Epidermal melanocyte (primary cell): ENCODE data around the gene ACSL4.
"Not testable (repeated sequence)": the region's sequence is repeated elsewhere in the genome, so short reads cannot be mapped to it uniquely, and the experiment has no call there.

Experiments
- DNase-seq: peaks from one replicate; pipeline ENCODE4 v3.0.0; 2011; ENCODE audit warnings: low spot score; ENCODE audit not compliant: insufficient read length

ACSL4 gene

DNA sequence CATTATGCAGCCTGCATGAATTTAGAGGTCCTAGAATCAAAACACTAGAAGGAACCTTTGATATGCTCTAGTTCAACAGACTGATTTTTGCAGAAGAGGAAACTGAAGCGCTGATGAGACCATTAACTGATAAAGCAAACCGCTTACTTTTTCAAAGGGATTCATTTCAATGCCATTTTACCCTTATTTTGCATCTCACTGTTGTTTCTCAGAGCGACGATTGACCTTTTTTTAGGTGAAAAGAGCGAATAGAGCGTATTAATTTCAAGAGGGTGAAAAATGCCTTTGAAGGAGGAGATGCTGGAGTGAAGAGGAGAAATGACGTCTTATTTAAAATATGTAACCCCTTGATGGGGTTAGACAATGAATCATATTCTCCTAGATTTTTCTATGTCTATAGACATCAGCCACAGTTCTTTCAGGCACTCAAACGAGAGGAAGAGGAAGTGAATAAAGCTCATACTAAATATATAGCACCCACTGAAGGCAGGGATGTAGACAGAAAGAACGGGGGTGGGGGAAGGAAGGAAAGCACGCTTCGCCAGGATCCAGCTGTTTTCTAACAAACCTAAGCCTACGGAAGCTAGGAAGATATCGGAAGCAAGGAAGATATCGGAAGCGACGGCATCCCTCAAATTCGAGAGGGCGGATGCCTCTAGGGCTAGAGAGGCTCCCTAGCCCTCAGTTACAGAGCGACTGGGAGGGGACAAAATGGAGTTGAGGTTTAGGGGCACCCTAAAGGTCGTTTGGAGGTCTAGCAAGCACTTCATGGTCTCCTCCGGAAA lies 848 bp downstream of the ACSL4 start:
- DNase-seq: no peak

DNA sequence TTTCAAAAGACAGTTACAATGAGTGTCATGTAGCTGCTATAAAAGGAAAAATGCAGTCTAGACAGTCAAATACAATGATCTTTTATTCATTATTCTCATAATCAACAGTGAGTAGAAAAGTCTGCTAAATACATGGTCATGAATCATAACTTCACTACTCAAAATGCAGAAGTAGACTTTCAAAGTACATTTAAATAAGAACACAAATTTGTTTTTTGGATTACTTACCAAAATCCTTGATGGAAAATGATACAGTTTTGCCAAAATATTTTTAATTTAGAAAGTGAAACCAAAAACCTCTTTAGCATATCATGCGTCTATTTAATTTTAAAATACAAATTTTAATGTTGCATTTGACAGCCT lies 4.9 kb downstream of the ACSL4 start:
- no peak for DNase-seq

- DNase-seq: not testable (repeated sequence)
Measured at GRCh38 chrX:109724971-109725370, 8.1 kb downstream of the ACSL4 start.

DNA sequence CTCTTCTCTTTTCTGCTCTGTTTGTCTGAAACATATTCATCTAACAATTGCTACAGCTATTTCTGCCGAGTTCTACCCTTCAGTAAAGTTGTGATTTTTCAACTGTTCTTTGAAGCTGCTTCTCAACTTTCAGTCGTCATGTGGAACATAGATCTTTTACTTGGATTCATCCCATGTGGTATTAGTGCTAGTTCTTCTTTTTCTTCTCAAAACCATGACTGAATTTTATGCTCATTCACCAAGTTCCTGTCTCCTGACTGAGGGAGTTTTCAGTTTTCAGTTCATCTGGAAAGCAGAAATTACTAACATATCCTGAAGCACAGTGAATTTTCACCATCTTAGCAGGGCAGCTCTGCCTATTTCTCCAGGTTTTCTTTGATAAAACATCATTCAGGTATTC lies 12.1 kb downstream of the ACSL4 start:
- DNase-seq: no peak

DNA sequence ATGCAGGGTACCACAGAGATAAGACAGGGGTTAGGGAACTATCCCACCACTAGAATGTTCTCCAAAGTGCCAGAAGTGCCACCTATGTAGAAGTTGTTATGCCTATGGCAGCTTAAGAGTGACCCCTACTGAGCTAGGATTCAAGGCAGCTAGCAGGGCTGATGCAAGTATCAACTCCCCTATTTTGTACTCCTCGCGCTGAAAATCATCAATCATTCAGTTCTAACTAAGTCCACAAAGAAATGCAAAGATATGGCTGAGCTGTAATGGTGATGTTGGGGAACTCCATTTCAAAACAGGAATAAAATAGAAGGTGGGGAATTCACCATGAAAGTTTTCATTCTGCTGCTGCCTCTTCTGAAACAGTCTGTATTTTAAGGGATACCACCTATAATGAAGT lies 13.8 kb downstream of the ACSL4 start:
- no peak for DNase-seq

- no peak for DNase-seq
Measured at GRCh38 chrX:109716431-109717028, 16.5 kb downstream of the ACSL4 start.

DNA sequence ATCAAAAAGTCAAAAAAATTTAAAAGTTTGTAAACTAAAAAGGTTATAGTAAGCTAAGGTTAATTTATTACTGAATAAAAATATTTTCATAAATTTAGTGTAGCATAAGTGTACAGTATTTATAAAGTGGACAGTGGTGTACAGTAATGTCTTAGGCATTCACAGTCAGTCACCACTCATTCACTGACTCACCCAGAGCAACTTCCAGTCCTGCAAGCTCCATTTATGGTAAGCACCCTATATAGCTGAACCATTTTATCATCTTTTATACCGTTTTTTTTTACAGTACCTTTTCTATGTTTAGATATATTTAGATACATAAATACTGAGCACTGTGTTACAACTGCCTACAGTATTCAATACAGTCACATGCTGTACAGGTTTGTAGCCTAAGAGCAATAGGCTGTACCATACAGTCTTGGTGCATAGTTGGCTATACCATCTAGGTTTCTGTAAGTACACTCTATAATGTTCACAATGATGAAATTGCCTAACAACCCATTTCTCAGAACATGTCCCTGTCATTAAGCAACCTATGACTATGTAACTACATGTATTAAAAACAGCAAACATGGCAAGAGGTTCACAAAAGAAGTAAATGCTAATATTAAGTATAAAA lies 18.6 kb downstream of the ACSL4 start:
- DNase-seq: no peak

GRCh38 chrX:109710181-109710580 lies 22.9 kb downstream of the ACSL4 start:
- no peak for DNase-seq

DNA sequence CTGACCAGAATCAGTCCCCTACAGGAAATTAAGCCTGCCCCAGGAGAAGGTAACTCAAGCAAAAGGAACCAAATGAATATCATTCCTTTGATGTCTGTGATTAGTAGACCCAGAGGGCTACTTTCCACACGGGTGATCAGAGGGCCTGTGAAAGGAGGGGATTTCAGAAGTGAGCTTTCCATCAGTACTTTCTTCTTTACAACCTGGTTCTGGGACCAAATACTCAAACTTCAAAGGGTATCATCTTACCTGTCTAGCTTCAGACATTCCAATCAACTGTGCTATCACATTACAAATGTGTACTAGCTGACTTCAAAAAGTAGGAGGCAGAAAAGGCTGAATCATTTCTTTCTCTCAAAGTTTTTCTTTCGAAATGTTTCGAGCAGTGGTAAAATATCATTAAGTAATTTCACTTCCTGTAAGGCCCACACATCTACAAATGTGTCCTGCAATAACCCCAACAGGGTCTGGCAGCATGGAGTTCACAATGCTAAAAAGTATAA lies 23.9 kb downstream of the ACSL4 start:
- no peak for DNase-seq

DNA sequence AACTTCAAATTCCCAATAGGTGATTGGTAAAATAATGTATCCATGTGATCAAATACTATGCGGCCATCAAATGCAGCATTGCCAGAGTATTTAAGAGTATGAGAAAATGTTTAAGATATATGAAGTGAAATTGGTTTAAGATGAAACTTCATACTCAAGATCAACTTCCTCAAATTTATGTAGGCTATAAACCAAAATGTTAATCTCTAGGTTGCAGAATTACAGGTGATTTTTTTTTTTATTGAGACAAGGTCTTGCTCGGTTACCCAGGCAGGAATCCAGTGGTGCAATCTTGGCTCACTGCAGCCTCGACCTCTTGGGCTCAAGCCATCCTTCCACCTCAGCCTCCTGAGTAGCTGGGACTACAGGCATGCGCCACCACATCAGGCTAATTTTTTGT lies 25.3 kb downstream of the ACSL4 start:
- DNase-seq: no peak

GRCh38 chrX:109707319-109707718 lies 25.7 kb downstream of the ACSL4 start:
- no peak for DNase-seq

DNA sequence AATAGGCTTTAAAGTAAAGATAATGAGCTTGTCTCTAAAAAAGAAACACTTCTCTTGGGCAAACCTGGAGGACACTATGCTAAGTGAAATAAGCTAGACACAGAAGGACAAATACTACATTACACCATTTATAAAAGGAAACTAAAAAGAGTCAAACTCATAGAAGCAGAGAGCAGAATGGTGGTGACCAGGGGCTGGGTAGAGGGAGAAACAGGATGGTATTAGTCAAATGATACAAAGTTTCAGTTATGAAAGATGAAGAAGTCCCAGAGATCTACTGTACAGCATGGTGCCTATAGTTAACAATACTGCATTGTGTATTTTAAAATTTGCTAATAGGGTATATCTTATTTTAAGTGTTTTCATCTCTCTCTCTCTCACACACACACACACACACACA lies 28.5 kb downstream of the ACSL4 start:
- no peak for DNase-seq

GRCh38 chrX:109697855-109698254 lies 35.2 kb downstream of the ACSL4 start:
- no peak for DNase-seq

GRCh38 chrX:109696146-109696740 lies 36.8 kb downstream of the ACSL4 start:
- no peak for DNase-seq

- no peak for DNase-seq
Measured at GRCh38 chrX:109695637-109696036, 37.4 kb downstream of the ACSL4 start.

- DNase-seq: no peak
Measured at GRCh38 chrX:109691752-109692151, 41.3 kb downstream of the ACSL4 start.

DNA sequence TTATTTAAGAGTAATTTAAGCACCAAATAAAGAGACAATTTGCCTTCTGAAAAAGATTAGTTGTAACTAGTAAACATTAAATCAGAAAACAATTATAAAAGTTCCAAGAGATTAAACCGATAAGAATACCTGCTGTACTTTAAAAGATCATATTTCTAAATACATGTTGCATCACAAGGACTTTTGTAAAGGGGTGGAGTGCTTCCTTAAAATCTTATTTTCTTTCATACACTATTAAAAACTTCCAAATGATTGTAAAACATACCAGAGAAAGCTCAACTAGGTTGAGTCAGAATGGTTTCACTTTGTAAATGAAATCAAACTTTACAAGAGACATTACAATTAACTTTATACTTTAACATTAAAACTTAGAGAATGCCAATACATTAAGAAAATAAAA lies 41.8 kb downstream of the ACSL4 start:
- DNase-seq: no peak

DNA sequence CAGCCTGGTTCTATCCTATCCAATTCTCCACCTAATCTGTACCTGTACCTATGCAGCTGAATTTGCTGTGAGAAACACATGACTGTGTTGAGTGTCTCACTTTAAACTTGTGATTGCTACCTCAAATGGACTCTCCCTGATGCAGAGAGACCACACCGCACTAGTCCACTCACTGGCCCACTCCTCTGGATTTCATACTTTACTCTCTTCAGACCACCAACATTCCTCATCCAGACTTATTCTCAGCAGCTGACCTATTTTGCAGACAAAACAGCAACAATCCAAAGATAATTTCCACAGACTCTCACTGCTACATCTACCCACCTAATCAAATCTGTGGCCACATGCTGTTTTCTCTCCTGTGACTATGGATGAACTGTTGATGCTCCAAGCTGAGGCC lies 45.2 kb downstream of the ACSL4 start:
- DNase-seq: no peak

GRCh38 chrX:109685656-109686078 lies 47.4 kb downstream of the ACSL4 start:
- DNase-seq: no peak

- DNase-seq: no peak
Measured at GRCh38 chrX:109684136-109684535, 48.9 kb downstream of the ACSL4 start.

DNA sequence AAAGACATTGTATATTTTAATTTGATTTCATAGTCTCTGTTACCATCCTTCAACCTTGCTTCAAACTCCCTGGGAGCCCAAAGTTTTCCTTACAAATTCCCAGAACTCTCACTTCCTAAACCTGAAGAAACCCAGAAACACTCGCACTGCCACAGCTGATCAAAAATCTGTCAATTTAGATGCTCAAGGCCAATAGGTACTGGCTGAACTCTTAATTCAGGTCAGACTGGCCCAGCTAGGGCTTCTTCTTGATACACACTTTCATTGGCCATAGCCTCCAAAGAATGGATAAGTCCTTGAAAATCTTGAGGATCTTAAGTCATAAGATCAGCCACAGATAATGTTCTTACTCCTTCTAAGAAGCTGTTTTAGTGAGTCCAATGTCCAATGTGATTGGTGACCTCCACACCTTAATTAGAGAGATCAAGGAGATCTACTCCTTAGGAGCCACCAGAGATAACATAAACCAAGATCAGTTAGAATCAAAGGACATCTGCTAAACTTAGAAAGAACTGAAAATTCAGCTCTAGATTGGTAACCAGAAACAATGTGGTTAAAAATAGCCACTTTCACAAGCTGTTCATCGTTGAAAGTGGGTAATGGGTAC lies 51.5 kb downstream of the ACSL4 start:
- no peak for DNase-seq

DNA sequence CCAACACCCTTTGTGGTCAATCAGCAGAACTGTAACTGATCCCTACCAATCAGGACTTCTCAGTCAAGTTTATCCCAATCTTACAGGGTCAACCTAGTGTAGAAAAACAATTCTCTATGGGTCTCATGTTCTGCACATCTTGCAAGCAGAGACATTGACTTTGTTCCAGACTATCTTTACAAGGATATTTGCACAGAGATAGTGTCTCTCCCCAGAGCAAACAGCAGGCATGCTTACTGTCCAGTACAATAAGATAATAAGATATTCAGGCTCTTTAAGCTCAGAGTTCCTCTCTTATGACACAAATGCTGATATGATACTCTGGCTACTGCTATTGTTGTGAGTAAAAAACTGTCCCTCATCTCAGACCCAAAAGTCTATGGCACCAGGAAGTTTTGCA lies 53.2 kb downstream of the ACSL4 start:
- no peak for DNase-seq
